Heart right ventricle (tissue), 16 donors: ENCODE measurements around the gene ZNF735. TPM values are rescaled to one million over a fixed set of nuclear protein-coding genes. Genes with fewer than 3 reads are reported as not detected.
"Not testable (repeated sequence)": the region's sequence is repeated elsewhere in the genome, so short reads cannot be mapped to it uniquely, and the experiment has no call there.

ENCODE experiments used
- ATAC-seq, 8 donors: fragments of 200-7000 bp; cut with Tn5 transposase; one replicate each; pipeline ENCODE4 v1.9.1; 2020; ENCODE audit warnings: mild to moderate bottlenecking in 8 of 8, moderate library complexity in 8 of 8, moderate number of reproducible peaks in 1 of 8
- DNase-seq, 2 donors: peaks; one replicate each; pipeline ENCODE4 v3.0.0-alpha.2; 2020
- H3K27ac ChIP-seq, 10 donors: fragments of 200-600 bp; sonication (generic) in 2 of 10; one replicate each; pipeline versions ENCODE4 v1.5.0 to v1.8.0; 2020 to 2022; ENCODE audit warnings: mild to moderate bottlenecking in 3 of 10
- H3K27me3 ChIP-seq, 7 donors: fragments of 200-600 bp; one replicate each; pipeline ENCODE4 v1.8.0; 2021 to 2022; ENCODE audit warnings: mild to moderate bottlenecking in 2 of 7
- H3K36me3 ChIP-seq, 9 donors: fragments of 200-600 bp; sonication (generic) in 1 of 9; one replicate each; pipeline versions ENCODE4 v1.5.0 to v1.8.0; 2020 to 2022; ENCODE audit warnings: mild to moderate bottlenecking in 2 of 9
- H3K4me1 ChIP-seq, 9 donors: fragments of 200-600 bp; sonication (generic) in 1 of 9; one replicate each; pipeline versions ENCODE4 v1.5.0 to v1.8.0; 2020 to 2022; ENCODE audit warnings: mild to moderate bottlenecking in 4 of 9
- H3K4me3 ChIP-seq, 10 donors: fragments of 200-600 bp; sonication (generic) in 2 of 10; one replicate each; pipeline versions ENCODE4 v1.5.0 to v1.8.0; 2020 to 2022; ENCODE audit warnings: mild to moderate bottlenecking in 7 of 10, moderate library complexity in 2 of 10
- H3K9me3 ChIP-seq, 11 donors: fragments of 200-600 bp in 10 of 11; sonication (generic) in 2 of 11; one replicate each; pipeline versions ENCODE4 v1.5.0 to v1.8.0; 2013 to 2022; ENCODE audit warnings: mild to moderate bottlenecking in 2 of 11, control low read depth in 1 of 11, moderate library complexity in 1 of 11
- WGBS, 2 donors: extraction: QIAGEN DNeasy Blood & Tissue Kit; methylation state at CpG; one replicate each; pipeline ENCODE4 v1.1.7; 2013; ENCODE audit warnings: inconsistent platforms in 1 of 2; 5-methylcytosine and 5-hydroxymethylcytosine counted together
- intact Hi-C, 10 donors: fragments of 100-400 bp; cut with DNase I; formaldehyde crosslinking; loops; one replicate each; pipeline versions ENCODE4 v1.11.1 to v1.14.2; 2022
- polyA plus RNA-seq, 2 donors: library from polyadenylated mRNA; stranded (reverse); fragments of 200-250 nt; gene quantifications; one replicate each; pipeline ENCODE4 v1.2.3, GENCODE V29; 2013
- total RNA-seq, 10 donors: library from RNA; stranded (reverse); fragmentation: NEBNext Ultra II Directional in 3 of 10; extraction: Animal tissue kit (Norgen Biotek cat#: 25700) in 3 of 10; gene quantifications; one replicate each; pipeline versions ENCODE4 v1.2.1 to v1.2.4, GENCODE V29; 2021 to 2023
- TF ChIP-seq, protein P1 (sequence below), 9 donors: fragments of 200-600 bp; sonication (generic) in 2 of 9; IDR thresholded peaks; one replicate each; pipeline versions ENCODE4 v1.5.0 to v1.8.0; 2021 to 2022; ENCODE audit warnings: antibody characterized with exemption in 9 of 9, mild to moderate bottlenecking in 5 of 9, moderate library complexity in 1 of 9
- donor health status: Arrhythmogenic right ventricular cardiomyopathy.
- donor health status: ischemic (EF 13 %, LVEDD 7.1; RV severe dilation, severe dysfunction).
- donor health status: healthy with polysubstance abuse.
- donor health status: DM: no; HTN: yes; CAD: no.
- donor health status: DM: no; HTN: no; CAD: no.
- donor health status: ischemic (EF 25% LVEDD 6.9; RV normal size, moderate dysfunction).
- donor health status: ischemic (EF 25% LVEDD 5.7; RV mildly dilated, moderate dysfunction).
- donor health status: healthy.
- donor health status: DM: yes; HTN: yes; CAD: no.
- donor health status: Ischemic cardiomyopathy.
- donor health status: ischemic (EF 35%, LVEDD 5.7; RV mildly dilated, moderate dysfunction).
- donor health status: nonischemic (EF 11% LVEDD 7.7; RV severe dilation, severe dysfunction).
- donor health status: DM: yes; HTN: yes; CAD: no.
- donor health status: PGD.
- donor health status: ischemic (EF 29% LVEDD 5.4; RV normal size, mild dysfunction).
- donor health status: nonischemic (EF 23%, LVEDD 6.1; RV moderate dilation, normal function).

ZNF735 gene
- total and polyA plus RNA-seq, 12 donors, result not detected

DNA sequence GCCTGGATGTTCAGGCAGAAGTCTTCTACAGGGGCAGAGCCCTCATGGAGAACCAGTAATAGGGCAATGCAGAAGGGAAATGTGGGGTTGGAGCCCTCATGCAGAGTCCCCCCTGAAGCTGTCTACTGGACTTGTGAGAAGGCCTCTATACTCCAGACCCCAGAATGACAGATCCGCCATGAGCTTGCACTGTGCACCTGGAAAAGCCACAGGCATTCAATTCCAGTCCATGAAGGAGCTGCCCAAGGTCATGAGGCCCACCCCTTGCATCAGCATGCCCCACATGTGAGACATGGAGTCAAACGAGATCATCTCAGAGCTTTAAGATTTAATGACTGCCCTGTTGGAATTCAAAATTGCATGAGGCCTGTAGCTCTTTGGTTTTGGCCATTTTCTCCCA lies 16.4 kb downstream of the ZNF735 start:
- H3K4me3 ChIP-seq, result no peak overlapping the region
- TF ChIP-seq, protein P1, sequence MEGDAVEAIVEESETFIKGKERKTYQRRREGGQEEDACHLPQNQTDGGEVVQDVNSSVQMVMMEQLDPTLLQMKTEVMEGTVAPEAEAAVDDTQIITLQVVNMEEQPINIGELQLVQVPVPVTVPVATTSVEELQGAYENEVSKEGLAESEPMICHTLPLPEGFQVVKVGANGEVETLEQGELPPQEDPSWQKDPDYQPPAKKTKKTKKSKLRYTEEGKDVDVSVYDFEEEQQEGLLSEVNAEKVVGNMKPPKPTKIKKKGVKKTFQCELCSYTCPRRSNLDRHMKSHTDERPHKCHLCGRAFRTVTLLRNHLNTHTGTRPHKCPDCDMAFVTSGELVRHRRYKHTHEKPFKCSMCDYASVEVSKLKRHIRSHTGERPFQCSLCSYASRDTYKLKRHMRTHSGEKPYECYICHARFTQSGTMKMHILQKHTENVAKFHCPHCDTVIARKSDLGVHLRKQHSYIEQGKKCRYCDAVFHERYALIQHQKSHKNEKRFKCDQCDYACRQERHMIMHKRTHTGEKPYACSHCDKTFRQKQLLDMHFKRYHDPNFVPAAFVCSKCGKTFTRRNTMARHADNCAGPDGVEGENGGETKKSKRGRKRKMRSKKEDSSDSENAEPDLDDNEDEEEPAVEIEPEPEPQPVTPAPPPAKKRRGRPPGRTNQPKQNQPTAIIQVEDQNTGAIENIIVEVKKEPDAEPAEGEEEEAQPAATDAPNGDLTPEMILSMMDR (IDR thresholded peaks at IDR 0.05), result no peak
- H3K27me3 ChIP-seq, result no peaks in the 10 kb centered on the region
- no peaks in the 10 kb centered on the region for H3K4me1 ChIP-seq
- H3K9me3 ChIP-seq, result peaks cover 0 to 94% (median 49%) of the 10 kb centered on the region in 11 donors
- H3K36me3 ChIP-seq, result no peaks in the 10 kb centered on the region
- WGBS, 2 donors, result 21 to 38% methylated on average over 2 of the region's 2 CpGs
- DNase-seq (no peak), ATAC-seq (no peak)
- no peak overlapping the region for H3K27ac ChIP-seq
- intact Hi-C loops, result no loop called here

- 90% methylated on average over 1 of the region's 1 CpG for WGBS, 2 donors
- ATAC-seq, H3K27ac ChIP-seq, H3K36me3 ChIP-seq, H3K27me3 ChIP-seq, DNase-seq, H3K4me1 ChIP-seq, H3K4me3 ChIP-seq, intact Hi-C loops: not testable (repeated sequence)
- H3K9me3 ChIP-seq, result peaks cover 0 to 83% (median 14%) of the 10 kb centered on the region in 11 donors
Observed at GRCh38 chr7:64228174-64228573, 21.2 kb downstream of the ZNF735 start, which contains the start of gene ZNF679. ZNF679 (plus strand) TSS chr7:64228474; CDS start chr7:64249118, 20,644 bp downstream.

GRCh38 chr7:64266341-64266919 lies 59.4 kb downstream of the ZNF735 start:
- Histone ChIP-seq H3K36me3 (no peaks in the 10 kb centered on the region), H3K4me3 (no peak overlapping the region), H3K27me3 (no peaks in the 10 kb centered on the region), H3K27ac (no peak overlapping the region), H3K4me1 (no peaks in the 10 kb centered on the region), H3K9me3 (peaks cover 0 to 97% (median 42%) of the 10 kb centered on the region in 11 donors)
- WGBS, 2 donors, result 86 to 87% methylated on average over 1 of the region's 1 CpG
- intact Hi-C loops, result no loop called here
- DNase-seq (no peak), ATAC-seq (no peak)
- TF ChIP-seq, protein P1 (IDR thresholded peaks at IDR 0.05), result no peak

Other genes with a start within 250 kb of the ZNF735 start
- gene ZNF722, start 208.4 kb upstream of the ZNF735 start, total RNA-seq, result not detected
- not detected for gene ZNF722, start 208.4 kb upstream of the ZNF735 start, polyA plus RNA-seq
- gene ZNF727, start 161.8 kb upstream of the ZNF735 start, total RNA-seq, result 1 to 10 TPM; 1.4 to 5.1 (median 2.5) TPM
- under 1 TPM in 1 of 2 donors, not detected in 1; 0.29 TPM for gene ZNF727, start 161.8 kb upstream of the ZNF735 start, polyA plus RNA-seq
- gene ZNF679, start 21.3 kb downstream of the ZNF735 start, total RNA-seq, result not detected
- gene ZNF679, start 21.3 kb downstream of the ZNF735 start, polyA plus RNA-seq, result not detected
- gene ZNF736, start 106.8 kb downstream of the ZNF735 start, total RNA-seq, result 1 to 10 TPM; 4.4 to 8.4 (median 6.4) TPM
- 1 to 10 TPM in 1 of 2 donors, under 1 TPM in 1; 0.93 to 6.4 TPM for gene ZNF736, start 106.8 kb downstream of the ZNF735 start, polyA plus RNA-seq